Measurements from ENCODE around the gene STK35. TPM values are rescaled to one million over a fixed set of nuclear protein-coding genes. Genes with fewer than 3 reads are reported as not detected.

The STK35 gene
- polyA plus RNA-seq, 1 donor from 2014 or later = 10.8 TPM

- Histone ChIP-seq H3F3A (ENCODE audit: insufficient read depth, low read length, poor library complexity, severe bottlenecking) (no peaks in the 10 kb centered on the region), H3K9me2 (ENCODE audit: insufficient read depth, low read length) (no peaks in the 10 kb centered on the region), H3K4me2 (ENCODE audit: low read length) (no peak overlapping the region), H3K9ac (ENCODE audit: low read length) (no peak overlapping the region), H3K79me2 (replicated peaks; ENCODE audit: insufficient read depth, low read length) (no peaks in the 10 kb centered on the region), H3K36me3 (ENCODE audit: insufficient read depth, low read length) (no peaks in the 10 kb centered on the region), H2AFZ (ENCODE audit: low read depth, low read length) (no peak overlapping the region), H3K4me3 (ENCODE audit: low read length) (no peak overlapping the region), H4K20me1 (ENCODE audit: insufficient read depth) (no peaks in the 10 kb centered on the region), H3K27me3 (ENCODE audit: insufficient read depth, low read depth, low read length) (no peaks in the 10 kb centered on the region), H3K9me3 (ENCODE audit: low read length) (no peaks in the 10 kb centered on the region), H3K27ac (ENCODE audit: low read length) (no peak overlapping the region)
- no peak for TF ChIP-seq MXI1 (conservative IDR thresholded peaks at IDR 0.05; ENCODE audit: poor library complexity, severe bottlenecking)
- TF ChIP-seq EP300 (conservative IDR thresholded peaks at IDR 0.05; ENCODE audit: poor library complexity, severe bottlenecking) = no peak
- TF ChIP-seq SMC3 (conservative IDR thresholded peaks at IDR 0.05; ENCODE audit: poor library complexity) = no peak
- TF ChIP-seq POLR2AphosphoS5 (IDR thresholded peaks at IDR 0.05) = no peak
- no peak for TF ChIP-seq CTCF (IDR thresholded peaks at IDR 0.05; ENCODE audit: poor library complexity, severe bottlenecking)
- TF ChIP-seq EZH2 (IDR thresholded peaks at IDR 0.05; ENCODE audit: borderline replicate concordance, insufficient read depth, low read length, poor library complexity, severe bottlenecking) = no peak
- no peak for TF ChIP-seq RAD21 (conservative IDR thresholded peaks at IDR 0.05)
- no peak for TF ChIP-seq TAF1 (IDR thresholded peaks at IDR 0.05; ENCODE audit: low read depth)
- no peak for TF ChIP-seq REST (IDR thresholded peaks at IDR 0.05; ENCODE audit: borderline replicate concordance)
Observed at GRCh38 chr20:2162125-2162822, 60.6 kb downstream of the STK35 start.

- H3K27ac ChIP-seq (ENCODE audit: low read length) = no peak overlapping the region
- H3K79me2 ChIP-seq (replicated peaks; ENCODE audit: insufficient read depth, low read length) = no peaks in the 10 kb centered on the region
- TF ChIP-seq RAD21 (conservative IDR thresholded peaks at IDR 0.05) (no peak), TAF1 (IDR thresholded peaks at IDR 0.05; ENCODE audit: low read depth) (no peak), REST (IDR thresholded peaks at IDR 0.05; ENCODE audit: borderline replicate concordance) (no peak), EZH2 (IDR thresholded peaks at IDR 0.05; ENCODE audit: borderline replicate concordance, insufficient read depth, low read length, poor library complexity, severe bottlenecking) (no peak), POLR2AphosphoS5 (IDR thresholded peaks at IDR 0.05) (no peak), CTCF (IDR thresholded peaks at IDR 0.05; ENCODE audit: poor library complexity, severe bottlenecking) (no peak), EP300 (conservative IDR thresholded peaks at IDR 0.05; ENCODE audit: poor library complexity, severe bottlenecking) (no peak)
- no peak overlapping the region for H2AFZ ChIP-seq (ENCODE audit: low read depth, low read length)
- H3K9me3 ChIP-seq (ENCODE audit: low read length) = no peaks in the 10 kb centered on the region
- no peak overlapping the region for H3K4me2 ChIP-seq (ENCODE audit: low read length)
- no peaks in the 10 kb centered on the region for H4K20me1 ChIP-seq (ENCODE audit: insufficient read depth)
- H3K27me3 ChIP-seq (ENCODE audit: insufficient read depth, low read depth, low read length) = no peaks in the 10 kb centered on the region
- no peak overlapping the region for H3K9ac ChIP-seq (ENCODE audit: low read length)
- H3F3A ChIP-seq (ENCODE audit: insufficient read depth, low read length, poor library complexity, severe bottlenecking) = no peaks in the 10 kb centered on the region
- H3K36me3 ChIP-seq (ENCODE audit: insufficient read depth, low read length) = no peaks in the 10 kb centered on the region
- H3K4me3 ChIP-seq (ENCODE audit: low read length) = no peak overlapping the region
- H3K9me2 ChIP-seq (ENCODE audit: insufficient read depth, low read length) = no peaks in the 10 kb centered on the region
Observed at GRCh38 chr20:2162823-2163166, 61.2 kb downstream of the STK35 start.

Data from neural cell (in vitro differentiated cells).